Midbrain (tissue), 1 donor: ENCODE measurements around the gene MYO1H.

Experiments used
- DNase-seq: peaks from one replicate; lab custom pipeline; 2025; lab: John Stamatoyannopoulos, UW

Gene MYO1H

GRCh38 chr12:109448272-109448671 is 100.6 kb downstream of the MYO1H start:
- DNase-seq = no peak

DNA sequence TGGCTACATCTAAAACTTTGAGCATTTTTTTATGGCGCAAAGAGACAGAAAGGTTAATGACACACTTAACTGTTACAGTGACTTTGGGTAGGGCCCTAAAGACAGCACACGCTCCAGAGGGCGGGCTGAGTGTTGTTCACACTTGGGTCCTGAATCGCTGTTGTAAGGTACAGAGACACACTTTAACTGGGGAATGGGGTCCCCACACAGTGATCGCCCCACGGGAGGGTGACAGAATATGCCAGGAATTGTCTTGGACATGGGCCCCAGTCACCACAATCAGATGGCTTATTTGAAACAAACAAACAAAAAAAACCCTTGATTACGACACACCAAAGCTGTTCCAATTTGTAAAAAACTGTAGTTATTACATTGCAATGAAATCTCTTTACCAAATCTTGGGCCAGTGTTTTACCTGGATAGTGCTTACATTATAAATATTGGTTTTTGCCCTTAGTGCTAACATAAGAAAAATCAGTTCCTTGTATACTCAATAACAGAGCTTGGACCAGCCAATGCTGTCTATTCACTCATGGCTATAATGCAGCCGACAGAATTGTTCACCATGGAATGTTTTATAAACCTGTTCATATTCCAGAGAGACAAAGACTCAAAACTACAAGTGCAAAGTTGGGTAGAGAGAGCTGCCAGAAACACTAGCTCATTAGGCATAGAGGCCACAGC is 101.1 kb downstream of the MYO1H start:
- no peak for DNase-seq

DNA sequence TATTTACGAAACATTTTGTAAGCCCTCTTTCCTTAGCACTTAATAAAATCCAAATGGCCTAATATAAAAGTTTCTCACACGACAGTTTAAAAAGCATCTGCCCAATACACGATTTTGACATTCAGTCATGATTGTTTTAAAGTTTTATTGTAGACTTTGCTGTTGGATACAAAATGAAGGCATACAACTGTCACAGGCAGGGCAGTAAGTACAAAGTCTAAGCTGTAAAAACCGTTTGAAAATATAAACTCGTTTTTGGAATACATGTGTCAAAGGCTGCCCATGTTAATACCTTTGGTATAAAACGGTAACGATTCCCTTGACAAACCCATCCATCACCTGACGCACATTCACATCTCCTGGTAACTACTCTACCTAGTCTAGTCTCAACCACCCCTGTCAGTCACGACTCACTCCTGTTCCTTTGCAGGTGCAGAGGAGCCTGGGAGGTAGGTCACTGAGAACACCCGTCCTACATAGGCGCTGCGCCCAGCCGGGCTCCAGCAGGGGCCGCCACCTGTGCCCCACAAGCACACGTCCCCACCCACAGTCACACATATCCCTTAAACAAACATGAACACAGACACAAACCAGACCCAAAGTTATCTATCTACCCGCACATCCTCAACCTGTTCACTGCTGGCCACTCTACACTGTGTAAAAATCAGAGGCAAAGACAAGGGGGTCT is 102.3 kb downstream of the MYO1H start:
- DNase-seq = no peak

DNA sequence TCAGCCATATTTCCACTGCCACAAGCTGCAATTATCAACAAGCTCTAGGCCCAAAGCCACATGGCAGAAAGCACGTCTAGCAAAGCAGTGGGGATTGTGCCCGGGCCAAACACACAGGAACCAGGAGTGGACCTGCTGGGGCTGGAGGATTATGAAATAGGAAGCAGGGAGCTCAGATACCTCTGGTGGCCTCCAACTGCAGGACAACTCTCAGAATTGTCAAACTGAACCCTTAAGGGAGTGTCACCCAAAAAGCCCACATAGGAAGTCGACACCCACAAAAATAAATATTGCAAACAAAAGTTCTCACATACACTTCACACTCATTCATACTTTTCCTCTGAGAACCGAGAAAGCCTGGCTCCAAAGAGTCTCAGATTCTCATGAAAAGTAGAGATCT is 103.3 kb downstream of the MYO1H start:
- DNase-seq = no peak

GRCh38 chr12:109451400-109451799 is 103.7 kb downstream of the MYO1H start:
- no peak for DNase-seq

DNA sequence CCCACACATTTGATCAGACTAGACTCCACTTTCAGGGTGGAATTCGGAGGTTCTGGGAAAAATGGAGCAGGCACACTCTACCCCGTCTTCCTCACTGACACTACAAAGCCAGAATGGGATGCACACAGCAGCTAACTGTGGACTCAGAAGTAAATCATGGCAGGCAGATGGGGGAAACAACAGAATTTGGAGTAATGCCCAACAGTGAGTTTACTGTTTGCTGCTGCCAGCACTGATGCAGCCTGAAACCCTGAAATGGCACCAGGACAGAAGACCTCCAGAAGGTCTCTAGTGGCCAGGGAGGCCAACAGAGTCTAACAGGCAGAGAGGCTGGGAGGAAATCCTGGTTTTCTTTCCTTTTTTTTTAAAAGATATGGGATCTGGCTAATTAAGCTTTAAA is 104.8 kb downstream of the MYO1H start:
- no peak for DNase-seq

DNA sequence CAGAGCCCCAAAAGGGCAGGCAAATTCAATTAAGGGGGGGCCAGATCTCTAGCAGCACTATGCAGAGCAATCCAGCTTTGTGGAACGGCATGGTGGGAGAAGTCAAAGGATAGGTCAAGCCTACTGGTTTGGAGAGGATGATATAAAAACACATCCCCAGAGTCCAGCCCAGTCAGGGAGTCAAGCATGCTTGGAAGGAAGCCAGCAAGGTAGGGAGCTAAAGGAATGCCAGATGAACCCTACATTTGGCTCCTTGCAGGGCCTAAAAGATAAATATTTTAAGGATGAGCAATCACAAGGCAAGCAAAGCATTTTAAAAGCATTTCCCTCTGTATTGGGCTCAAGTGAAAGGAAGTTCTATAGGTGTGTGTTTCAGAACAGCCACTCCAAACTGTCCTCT is 108.0 kb downstream of the MYO1H start:
- DNase-seq = no peak

GRCh38 chr12:109458086-109458485 is 110.4 kb downstream of the MYO1H start:
- DNase-seq = no peak

GRCh38 chr12:109458771-109459208 is 111.1 kb downstream of the MYO1H start:
- no peak for DNase-seq

GRCh38 chr12:109459247-109459646 is 111.5 kb downstream of the MYO1H start:
- no peak for DNase-seq

GRCh38 chr12:109460538-109460937 is 112.8 kb downstream of the MYO1H start:
- DNase-seq = no peak

GRCh38 chr12:109461049-109461845 is 113.5 kb downstream of the MYO1H start:
- peak; percentile 20 for DNase-seq

DNA sequence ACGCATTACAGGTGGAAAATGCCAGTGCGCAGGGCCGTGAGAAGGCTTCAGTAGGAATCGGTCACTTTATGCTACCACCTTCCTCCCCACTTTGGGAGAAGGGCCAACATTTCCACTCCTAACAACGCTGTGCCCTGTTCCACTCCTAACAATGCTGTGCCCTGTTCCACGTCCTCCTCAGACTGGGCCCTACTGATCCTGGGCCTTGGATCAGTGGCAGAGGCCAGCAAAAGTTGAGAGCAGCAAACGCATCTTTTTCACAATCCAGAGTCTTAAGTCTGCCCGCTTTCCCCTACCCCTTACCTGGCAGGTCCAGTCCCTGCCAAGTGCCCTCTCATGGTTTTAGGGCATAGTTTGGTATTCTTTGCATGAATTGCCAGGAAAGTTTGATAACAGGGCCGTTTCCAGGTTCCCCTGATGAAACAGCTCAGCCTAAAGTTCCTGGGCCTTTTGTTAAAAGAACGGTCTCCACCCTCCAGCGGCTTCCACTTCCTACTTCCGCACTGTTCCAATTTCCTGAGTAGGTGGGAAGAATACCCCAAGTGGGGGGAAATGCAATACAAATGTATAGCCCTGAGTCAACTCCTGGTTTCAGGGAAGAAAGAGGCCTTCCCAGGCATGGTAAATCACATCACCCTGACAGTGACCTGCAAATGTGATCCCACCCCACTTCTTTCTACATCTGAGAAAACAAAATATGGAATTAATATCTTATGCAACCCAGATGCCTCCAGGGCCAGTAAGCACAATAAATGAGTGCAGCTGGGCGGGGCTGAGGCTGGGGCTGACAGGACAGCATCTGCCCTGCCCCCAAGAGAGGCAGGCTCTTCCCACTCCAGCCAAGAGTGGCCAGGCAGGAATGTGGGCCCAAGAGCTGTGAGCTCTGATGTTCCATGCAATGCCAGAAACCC is 114.4 kb downstream of the MYO1H start:
- DNase-seq = peak; percentile 35

DNA sequence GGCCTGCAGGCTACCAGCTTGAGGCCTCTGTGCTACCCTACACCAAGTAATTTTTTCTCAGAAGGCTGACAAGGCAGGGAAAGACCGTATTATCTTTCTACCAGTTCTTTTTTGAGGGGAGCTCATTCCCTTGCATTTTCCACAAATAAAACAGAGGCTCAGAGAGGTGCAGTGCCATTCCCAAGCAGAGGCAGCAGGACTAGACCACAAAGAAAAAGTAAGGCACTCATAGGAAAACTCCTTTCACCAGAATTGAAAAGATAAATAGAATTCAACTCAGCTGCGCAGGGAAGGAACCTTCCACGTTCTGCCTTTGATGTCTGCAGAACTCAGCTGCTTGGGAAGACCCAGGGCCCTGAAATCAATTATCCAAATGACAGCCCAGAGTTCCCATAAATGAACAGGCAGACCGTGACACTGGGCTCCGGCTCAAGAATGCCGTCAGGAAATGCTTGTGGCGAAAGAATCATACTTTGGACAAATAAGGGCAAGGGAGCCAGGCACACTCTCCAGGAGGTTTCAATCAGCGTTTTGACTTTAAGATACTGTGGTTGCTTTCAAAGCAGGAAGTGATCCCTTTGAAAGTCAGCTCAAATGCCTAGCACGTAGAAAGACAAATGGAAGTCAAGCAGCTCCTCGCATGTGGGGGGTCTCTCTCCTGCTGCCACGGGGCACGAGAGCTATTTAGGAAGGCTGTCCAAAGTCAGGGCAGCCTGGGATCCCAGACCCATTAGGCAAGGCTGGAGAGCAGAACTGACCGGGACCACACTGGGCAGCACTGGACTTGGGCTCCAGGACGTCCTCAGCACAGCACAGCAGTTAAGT is 115.4 kb downstream of the MYO1H start:
- no peak for DNase-seq

GRCh38 chr12:109463756-109464155 is 116.1 kb downstream of the MYO1H start:
- DNase-seq = no peak

GRCh38 chr12:109464642-109465351 is 117.1 kb downstream of the MYO1H start:
- DNase-seq = no peak

GRCh38 chr12:109466305-109466704 is 118.6 kb downstream of the MYO1H start:
- DNase-seq = no peak

GRCh38 chr12:109466821-109467220 is 119.1 kb downstream of the MYO1H start:
- no peak for DNase-seq

DNA sequence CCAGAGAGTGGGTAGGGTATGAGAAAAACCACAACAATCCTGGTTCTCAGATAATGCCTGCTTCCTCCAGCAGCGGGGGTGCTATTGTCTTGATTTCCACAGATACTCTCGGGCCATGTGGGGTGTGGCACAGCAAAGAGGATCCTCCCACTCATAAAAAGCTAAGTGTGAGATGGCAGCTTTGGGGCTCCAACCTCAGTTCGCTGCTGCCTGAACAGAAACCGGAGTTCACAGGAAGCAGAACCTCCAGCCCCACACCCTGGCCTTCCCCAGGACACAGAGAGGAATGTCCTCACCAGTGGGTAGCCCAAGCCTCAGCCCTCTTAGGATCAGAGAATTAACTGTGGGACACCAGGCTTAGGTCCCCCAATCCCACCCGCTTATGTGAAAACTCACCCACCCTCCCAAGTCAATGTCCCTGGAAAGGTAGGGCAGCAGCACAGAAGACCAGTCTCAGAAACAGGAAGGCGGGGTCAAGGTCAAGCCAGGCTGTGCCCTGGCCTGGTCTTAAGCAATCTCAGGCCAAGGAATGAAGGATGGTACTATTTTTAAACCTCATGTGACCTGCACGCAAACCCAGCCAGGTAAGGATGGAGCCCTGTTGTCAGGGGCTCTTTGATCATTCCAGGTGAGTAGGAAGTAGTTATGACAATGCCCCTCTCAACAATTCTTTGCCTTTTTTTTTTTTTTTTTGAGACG is 120.4 kb downstream of the MYO1H start:
- no peak for DNase-seq

DNA sequence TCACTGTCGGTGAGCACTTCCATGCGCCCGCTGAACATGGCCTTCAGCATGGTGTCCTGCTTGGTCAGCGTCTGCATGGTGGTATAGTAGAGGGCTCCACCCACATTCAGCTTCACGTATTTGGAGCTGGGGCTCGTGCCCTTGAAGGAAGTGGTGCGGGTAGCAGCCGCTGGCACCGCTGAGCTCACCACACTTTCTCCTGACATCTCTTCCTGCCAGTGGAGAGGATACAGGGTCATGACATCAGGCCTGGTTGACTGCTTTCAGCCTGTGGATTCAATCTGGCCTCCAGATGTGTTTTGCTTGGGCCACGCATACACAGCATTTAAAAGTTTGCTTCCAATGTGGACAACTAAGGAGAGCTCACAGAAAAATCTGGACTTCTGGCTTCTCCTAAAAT is 121.8 kb downstream of the MYO1H start:
- DNase-seq = no peak
